NCI-H1092 treated with DMSO at 0.1 percent for 48 hours (cell line): ENCODE measurements around the gene TRIM17.

Experiments used
- DNase-seq: peaks from one replicate; lab custom pipeline; 2025; lab: John Stamatoyannopoulos, UW

TRIM17 gene, protein sequence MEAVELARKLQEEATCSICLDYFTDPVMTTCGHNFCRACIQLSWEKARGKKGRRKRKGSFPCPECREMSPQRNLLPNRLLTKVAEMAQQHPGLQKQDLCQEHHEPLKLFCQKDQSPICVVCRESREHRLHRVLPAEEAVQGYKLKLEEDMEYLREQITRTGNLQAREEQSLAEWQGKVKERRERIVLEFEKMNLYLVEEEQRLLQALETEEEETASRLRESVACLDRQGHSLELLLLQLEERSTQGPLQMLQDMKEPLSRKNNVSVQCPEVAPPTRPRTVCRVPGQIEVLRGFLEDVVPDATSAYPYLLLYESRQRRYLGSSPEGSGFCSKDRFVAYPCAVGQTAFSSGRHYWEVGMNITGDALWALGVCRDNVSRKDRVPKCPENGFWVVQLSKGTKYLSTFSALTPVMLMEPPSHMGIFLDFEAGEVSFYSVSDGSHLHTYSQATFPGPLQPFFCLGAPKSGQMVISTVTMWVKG

DNA sequence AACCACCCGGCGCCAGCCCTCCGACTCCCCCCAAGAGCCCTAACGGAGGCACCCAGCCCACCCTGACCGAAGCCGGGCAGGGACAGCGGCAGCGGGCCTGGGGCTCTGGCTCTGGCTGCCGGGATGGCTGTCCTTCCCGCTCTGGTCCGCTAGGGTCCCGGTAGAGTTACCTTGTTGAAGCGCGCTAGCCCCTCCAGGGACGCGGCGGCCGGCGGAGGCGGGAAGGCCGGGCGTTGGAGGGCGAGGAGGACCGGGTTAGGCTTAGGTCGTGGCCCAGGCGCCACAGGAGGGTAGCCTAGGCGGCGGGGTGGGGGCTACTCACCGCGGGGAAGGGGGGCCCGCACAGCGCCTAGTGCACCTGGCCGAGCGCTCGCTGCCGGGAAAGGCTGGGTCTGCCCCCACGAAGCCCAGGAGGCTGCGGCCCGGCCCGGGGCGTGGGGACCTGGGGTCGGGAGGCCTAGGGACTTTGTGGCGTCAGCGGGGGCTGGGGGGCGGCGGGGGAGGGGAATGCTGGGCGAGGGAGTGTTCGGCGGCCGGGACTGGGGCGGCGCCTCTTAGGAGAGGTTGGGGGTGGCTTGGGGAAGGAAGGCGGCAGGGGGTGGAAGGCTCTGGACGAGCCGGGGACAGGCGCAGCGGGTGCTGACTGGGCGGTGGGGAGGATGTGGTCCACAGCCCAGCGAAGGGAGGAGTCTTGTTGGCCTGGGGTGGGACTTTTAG is at the start of gene TRIM17:
Gene TRIM17, minus strand, starts transcription at position 645 of the 717 bp plus-strand sequence. CDS start 1,789 bp downstream, outside the sequence.
- peak; percentile 60 for DNase-seq

DNA sequence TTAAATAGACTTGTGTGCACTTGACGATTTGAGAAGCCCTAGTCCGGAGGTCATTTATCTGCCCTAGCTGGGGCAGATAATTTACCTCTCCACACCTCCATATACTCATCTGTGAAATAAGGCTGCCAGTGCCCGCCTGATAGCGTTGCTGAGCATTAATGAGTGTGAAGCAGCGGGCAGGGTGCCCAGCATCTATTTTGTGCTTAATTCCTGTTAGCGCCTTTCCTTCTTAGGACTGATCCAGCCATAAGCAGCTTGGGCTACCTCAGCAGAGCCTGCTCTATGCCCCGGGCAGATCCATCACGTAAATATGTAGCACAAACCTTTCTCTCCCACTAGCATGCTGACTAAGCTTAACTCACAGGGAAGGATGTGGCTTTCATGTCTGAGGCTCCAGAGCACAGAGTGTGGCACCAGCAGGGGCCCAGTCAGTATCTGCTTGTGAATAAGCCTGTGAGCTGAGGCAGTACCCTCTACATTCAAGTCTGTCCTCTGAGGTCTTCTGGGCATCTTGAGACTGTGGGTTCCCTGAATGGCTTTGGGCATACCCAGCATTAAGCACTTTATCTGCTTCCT is 49.0 kb upstream of the TRIM17 start:
- DNase-seq = no peak

DNA sequence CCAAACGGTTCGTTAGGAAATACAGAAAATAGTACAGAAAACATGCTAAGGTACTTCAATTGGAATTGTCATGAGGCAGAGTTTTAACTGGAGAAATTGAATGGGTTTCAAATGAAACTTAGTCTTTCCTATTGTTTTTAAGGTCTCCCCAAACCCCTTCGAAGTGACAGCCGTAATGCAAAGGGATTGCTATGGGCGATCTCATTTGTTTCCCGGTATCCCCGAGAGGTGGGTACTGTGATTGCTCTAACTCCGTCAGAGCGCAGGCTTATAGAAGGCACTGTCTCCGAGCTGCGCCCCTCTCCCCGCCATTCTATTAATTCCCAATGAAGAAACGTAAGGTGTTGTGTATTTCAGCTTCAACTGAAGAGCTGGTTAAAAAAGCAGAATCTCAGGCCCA is 48.5 kb upstream of the TRIM17 start:
- no peak for DNase-seq

DNA sequence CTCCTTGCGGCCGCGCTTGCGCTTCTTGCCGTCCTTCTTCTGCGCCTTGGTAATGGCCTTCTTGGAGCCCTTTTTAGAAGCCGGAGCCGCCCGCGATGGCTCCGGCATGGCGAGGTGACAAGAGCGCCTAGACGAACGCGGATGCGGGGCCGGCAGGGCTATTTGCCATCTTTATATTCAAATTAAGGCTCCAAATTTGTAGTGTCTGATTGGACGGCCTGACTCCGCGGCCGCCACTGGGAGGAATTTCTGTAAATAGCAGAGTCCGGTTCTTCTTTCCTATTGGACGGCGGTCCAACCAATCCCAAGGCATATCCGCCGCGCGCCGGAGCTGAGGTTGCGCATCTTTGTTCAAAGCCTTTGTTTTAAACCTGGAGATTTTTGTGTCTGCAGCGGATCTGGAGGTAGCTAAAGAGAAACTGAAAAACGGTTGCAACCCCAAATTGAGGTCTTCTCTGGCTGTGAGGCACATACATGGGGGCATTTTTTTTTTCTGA is 47.9 kb upstream of the TRIM17 start:
- DNase-seq = peak; percentile 98

DNA sequence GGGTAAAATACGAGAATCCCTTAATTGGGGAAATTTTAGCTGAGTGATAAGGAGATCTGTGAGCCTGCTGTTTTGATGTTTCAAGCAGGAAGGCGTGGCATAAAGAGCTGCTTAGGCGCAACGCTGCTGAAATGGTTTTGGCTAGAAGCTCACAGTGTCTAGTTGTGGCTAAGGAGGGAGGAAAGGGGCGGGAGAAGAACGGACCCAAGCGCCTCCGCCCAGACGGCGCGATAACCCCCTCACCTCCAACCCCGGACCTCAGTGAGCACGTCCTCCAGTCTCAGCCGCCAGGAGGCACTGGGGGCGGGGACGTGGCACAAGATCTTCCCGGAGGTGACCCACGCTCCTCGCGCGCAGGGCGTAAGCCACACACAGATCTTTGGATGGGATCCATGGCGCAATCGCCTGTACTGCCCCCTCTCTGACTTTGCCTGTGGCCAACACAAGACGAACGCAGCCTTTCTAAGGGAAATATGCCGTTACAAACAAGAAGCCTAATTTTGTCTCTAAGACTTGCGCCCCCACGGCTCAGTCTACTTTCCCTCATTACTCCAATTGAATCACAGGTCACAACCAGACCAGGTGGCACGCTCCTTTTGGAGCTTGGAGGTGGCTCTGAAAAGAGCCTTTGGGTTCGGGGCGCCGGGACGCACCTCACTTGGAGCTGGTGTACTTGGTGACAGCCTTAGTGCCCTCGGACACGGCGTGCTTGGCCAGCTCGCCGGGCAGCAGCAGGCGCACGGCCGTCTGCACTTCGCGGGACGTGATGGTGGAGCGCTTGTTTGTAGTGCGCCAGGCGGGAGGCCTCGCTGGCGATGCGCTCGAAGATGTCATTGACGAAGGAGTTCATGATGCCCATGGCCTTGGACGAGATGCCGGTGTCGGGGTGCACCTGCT is 47.1 kb upstream of the TRIM17 start:
- DNase-seq = peak; percentile 56

DNA sequence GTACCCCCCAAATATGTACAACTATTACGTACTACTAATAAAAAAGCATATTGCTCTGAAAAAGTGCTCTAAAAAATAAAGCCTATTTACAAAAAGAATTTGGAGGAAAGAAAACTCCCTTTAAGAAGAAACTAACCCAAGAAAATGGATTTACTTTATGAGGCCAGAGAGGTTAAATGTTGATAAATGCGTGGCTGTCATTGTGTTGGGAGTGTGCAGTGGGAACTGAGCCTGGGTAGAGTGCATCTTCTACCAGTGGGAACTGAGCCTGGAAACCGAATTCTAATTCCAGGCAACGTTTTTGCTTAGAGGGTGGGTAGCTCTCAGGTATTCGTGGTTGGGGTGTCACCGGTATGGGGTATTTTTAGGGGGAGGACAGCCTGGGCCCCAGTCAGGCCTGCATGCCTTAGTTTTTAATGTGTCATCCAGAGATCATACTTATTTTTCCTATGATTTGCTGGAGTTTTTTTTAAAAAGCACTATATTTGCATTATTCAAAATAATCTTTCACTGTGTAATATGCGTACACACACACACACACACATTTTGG is 46.4 kb upstream of the TRIM17 start:
- DNase-seq = no peak

DNA sequence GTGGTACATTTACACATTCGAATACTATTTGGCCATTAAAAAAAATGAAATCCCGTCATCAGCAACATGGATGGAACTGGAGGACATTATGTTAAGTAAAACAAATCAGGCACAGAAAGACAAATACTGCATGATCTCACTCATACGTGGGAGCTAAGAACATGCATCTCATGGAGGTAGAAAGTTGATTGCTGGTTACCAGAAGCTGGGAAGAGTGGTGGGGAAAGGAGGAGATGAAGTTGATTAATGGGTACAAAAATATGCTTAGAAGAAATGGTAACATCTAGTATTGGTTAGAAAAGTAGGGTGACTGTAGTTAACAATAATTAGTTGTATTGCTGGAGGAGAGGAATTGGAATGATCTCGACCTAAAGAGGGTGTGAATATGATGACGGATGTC is 45.9 kb upstream of the TRIM17 start:
- no peak for DNase-seq

DNA sequence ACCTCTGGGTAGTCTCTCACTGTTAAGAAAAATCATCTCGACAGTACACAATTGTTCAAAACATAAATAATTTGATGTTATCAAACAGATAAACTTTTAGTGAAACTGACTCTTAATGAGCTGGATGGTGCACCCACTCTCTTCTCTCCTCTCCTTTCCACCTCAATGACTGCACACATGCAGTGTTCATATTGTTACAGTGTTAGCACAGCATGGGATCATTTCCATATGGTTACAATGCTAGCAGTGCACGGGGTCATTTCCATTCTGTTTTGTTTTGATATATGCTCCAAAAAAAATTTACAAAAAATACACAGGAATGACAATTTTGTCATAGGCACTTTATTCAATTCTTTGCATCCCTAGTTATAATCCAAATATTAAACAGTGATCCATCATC is 44.2 kb upstream of the TRIM17 start:
- no peak for DNase-seq

DNA sequence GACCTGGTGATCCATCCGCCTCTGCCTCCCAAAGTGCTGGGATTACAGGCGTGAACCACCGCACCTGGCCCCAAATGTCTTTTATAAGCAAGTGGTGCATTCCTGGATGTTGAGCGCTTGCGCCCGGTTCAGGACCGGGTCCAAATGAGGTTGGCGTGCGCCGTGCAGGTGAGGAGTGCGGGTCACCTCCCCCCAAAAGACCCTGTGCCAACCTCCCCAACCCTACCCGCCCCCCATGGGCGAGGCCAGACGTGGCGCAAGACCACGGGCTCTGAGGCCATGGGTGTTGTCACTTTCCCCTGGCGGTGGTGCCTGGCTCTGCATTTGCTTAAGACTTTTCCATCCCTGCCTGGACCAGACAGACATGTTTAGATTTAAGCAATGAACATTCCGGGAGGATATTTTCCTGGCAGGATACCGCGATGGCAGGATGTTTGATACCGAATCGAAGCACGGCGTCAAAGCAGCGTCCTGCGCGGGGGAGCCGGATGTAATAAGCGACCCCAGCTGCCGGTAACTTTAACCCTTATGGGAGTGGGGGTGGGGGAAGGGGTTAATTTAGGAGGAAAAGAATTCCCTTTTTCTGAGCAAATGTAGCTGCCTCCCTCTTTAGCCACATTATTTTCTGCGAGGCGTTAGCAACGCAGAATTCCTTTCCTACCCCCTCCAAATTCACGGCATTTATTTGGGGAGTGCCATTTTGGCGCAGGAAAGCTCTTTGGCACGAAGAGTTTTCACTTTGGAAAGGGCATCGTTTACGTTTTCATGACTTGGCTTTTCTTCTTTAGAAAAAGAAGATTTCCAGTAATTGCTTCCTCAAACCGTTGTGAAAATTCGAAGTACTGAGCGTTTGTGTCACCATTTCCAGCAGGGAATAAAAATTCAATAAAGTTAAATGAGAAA is 42.7 kb upstream of the TRIM17 start:
- DNase-seq = peak; percentile 75

DNA sequence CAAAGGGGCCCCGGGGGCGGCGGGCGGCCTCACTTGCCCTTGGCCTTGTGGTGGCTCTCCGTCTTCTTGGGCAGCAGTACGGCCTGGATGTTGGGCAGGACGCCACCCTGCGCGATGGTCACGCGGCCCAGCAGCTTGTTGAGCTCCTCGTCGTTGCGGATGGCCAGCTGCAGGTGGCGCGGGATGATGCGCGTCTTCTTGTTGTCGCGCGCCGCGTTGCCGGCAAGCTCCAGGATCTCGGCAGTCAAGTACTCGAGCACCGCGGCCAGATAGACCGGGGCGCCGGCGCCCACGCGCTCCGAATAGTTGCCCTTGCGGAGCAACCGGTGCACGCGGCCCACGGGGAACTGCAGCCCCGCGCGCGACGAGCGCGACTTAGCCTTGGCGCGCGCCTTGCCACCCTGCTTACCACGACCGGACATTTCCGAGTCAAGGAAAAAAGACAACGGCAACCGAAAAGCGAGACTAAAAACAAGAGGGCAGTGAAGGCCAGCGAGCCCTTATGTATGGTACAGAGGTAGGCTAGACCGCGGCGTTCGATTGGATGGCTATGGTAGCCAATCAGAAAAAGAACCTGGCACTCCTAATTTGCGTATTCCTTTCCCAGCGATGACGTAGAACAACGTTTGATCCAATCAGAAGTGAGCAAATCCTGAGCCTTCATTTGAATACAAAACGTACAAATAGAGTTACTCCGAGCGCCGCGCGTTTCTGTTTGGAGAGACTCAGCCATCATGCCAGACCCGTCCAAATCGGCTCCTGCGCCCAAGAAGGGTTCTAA is 40.9 kb upstream of the TRIM17 start:
- peak; percentile 100 for DNase-seq

DNA sequence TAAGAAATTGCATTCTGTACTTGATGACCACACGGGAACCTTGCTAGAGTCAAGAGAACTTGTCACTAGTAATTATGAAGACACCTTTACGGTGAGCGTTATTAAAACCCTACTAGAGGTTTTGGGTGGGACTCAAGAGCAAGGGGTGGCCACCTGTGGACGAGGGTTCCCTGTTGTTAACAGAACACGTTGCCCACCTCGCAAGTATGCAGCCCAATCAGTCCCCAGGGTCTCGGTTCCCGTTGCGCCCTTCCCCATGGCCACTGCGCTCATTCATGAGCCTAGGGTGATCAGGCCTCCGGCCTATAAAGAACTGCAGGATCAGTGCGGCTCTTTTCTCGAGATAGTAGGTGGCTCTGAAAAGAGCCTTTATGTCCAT is 40.3 kb upstream of the TRIM17 start:
- no peak for DNase-seq

DNA sequence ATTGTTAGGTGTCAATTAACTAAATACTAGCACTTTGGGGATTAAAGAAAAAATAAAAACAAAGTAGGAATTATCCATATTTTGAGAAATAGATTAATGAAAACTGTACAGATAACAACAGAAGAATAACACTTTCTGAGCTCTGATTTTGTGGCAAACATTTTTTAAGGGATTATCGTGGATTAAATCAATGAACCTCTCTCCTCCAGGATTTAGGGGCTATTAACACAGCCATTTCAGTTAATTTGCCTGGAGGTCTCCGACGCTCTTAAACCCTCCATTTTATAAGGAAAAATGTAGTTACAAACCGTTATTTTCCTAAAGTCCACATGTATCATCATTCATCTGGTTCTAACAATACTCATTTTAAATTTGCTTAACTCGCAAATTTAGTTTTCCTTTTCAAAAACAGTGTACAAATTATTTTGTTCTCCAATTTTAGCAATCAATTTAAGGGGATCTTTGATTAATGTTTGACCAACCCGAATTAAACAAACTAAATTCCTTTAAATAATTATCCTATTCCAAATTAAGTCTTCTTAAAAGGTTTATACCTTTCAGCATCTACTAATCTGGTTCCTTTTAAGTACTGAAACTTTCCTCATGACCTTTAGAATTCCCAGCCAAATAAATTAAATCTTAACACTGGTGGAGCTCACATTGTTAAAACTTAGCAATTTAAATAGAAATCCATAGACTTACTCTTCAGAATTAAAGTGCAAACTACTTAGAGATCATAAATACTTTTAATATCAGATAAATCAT is 39.8 kb upstream of the TRIM17 start:
- no peak for DNase-seq

DNA sequence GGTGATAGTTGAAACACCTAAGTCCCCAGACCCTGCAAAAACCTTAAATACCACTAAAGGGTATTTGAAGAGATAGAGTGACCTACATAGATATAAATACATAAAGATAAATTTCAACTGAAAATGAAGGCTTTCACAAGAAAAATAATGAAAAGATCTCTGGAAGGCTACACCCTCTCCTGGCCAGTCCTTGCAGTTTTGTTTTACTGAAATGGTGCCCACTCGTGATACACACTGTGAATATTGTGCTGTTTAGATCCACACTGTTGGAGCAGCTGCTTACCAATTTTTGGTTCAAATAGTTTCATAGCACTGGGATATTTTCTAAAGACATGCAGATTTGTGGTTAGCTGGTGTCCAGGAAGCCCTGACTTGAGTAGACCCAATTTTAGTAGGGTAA is 39.1 kb upstream of the TRIM17 start:
- DNase-seq = peak; percentile 12

DNA sequence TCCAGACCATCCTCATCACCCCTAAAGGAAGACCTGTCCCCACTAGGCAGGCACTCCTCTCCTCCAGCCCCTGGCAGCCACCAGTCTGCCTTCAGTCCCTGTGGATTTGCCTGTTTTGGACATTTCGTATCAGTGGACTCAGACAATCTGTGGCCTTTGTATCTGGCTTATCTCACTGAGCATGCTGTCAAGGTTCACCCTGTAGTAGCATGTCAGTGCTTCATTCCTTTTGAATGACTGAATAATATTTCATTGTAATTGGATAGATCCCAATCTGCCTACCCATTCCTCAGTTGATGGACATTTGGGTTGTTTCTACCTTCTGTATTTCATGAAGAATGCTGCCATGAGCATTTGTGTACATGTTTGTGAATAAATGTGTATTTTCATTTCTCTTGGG is 37.6 kb upstream of the TRIM17 start:
- DNase-seq = no peak

DNA sequence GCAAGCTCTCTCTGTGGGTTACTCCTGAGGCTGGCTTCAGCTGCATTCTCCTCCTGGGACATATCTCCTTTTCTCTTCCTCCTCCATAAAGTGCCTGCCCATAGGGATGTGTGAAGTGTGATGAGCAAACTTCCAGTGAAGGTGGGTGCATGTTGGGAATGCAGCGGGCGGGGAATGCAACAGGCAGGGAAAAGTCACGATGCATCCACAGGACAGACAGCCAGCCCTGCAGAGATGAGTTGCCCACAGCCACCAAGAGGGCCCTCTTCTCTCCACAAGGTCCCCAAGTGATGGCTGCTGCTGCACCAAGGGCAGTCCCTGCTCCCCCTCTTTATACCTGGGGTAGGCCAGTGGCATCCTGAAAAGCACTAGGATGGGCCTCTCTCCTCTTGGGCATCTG is 37.0 kb upstream of the TRIM17 start:
- no peak for DNase-seq

DNA sequence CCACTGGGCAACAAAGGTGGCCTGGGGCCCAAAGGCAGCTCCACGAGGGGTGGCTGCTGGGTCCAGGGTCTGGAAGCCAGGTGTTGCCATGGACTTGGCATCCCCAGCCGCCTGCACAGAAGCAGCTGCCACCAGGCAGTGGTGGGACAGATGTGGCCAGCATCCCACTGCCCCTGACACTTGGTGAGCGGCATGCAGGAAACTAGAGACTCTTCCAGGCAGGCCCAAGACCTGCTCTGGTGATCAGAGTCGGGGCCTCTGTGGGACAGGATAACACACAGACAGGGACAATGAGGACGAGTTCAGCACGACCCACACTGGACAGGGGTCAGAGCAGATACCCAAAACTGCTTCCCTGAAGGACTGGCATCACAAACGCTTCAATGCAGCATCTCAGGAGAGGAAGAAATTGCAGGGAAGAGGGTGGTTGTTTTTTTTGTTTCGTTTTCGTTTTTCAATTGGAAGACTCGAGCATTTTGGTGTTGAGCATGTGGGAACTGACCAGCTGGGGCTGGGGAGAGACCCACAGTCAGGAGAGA is 36.4 kb upstream of the TRIM17 start:
- no peak for DNase-seq

DNA sequence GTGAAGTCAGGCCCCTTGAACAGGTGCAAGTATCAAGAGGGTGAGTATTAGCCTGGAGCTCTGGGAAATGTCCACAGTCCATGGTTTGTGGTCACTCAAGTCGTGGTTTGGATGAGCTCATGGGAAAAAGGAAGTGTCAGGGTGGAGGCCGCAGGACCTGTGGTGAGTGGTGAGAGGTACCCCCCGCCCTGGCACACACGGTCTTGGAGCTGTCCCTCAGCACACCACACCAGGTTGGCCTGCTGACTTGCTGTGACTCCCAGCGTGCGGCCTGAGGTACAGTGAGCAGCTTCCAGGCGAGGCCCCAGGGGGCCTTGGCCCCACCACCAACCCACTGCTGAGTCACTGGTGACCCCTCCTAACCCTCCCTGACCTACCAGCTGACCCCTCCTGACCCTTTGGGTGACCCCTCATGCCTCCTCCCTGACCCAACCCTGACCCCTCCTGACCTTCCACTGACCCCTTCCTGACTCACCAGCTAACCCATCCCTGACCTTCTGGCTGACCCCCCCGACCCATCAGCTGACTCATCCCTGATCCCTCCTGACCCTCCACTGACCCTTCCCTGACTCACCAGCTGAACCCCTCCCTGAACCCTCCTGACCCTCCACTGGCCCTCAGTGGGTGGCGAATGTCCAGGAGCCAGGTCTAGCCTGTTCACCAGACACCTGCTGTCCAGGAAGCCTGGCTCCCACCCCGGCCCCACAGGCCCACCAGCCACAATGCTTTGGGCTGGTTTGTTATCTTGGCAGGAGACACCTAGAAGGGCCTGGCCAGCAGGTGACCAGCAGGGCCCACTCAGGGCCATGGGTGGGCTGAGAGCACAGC is 35.7 kb upstream of the TRIM17 start:
- DNase-seq = no peak

DNA sequence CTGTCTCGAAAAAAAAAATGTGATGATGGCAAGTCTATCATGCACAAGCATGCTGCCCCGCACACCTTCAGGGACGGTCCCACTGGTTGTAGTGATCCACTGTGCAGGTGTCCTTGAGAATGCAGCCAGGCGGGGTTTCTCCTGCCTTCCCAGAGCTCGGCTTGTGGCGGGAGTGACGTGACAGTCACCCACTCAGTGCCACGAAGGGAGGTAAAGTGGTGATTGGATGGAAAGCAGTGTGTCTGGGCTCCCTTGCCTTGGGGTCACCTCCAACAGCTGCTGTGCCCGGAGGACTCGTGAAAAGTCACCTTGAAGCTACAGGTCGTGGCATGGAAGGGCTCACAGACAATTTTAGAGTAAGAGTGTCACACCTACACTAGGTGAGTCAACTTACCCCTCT is 33.5 kb upstream of the TRIM17 start:
- no peak for DNase-seq
